Lung (tissue), 12 donors: ENCODE results near the gene OR6A2. TPM values are rescaled to one million over a fixed set of nuclear protein-coding genes. Genes with fewer than 3 reads are reported as not detected.

Experiments used
- ATAC-seq: fragments of 200-7000 bp; cut with Tn5 transposase; one replicate; pipeline ENCODE4 v1.9.1; 2020; ENCODE audit warnings: moderate number of reproducible peaks; ENCODE audit not compliant: insufficient read depth, low FRiP score
- DNase-seq, 3 donors: peaks; one replicate each; pipeline ENCODE4 v3.0.0-alpha.2; 2013 to 2017
- H3K27ac ChIP-seq, 2 donors: one replicate each; pipeline ENCODE4 v1.5.1; 2013; ENCODE audit warnings: mild to moderate bottlenecking in 2 of 2, moderate library complexity in 2 of 2, control low read depth in 1 of 2, inconsistent platforms in 1 of 2, low read depth in 1 of 2, low read length in 1 of 2
- H3K27me3 ChIP-seq, 3 donors: one replicate each; pipeline ENCODE4 v1.5.1; 2013; ENCODE audit warnings: low read length in 2 of 3; ENCODE audit not compliant: control insufficient read depth in 3 of 3, insufficient read depth in 3 of 3
- H3K36me3 ChIP-seq, 4 donors: one replicate each; pipeline ENCODE4 v1.5.1; 2013; ENCODE audit warnings: low read length in 4 of 4, mild to moderate bottlenecking in 1 of 4, moderate library complexity in 1 of 4; ENCODE audit not compliant: control insufficient read depth in 4 of 4, insufficient read depth in 4 of 4
- H3K4me1 ChIP-seq, 5 donors: one replicate each; pipeline ENCODE4 v1.5.1; 2013; ENCODE audit warnings: low read length in 5 of 5, mild to moderate bottlenecking in 2 of 5, moderate library complexity in 1 of 5; ENCODE audit not compliant: control insufficient read depth in 5 of 5, insufficient read depth in 5 of 5
- H3K4me3 ChIP-seq: one replicate; pipeline ENCODE4 v1.5.1; 2013; ENCODE audit warnings: mild to moderate bottlenecking, control low read depth, moderate library complexity
- H3K9ac ChIP-seq, 2 donors: one replicate each; pipeline ENCODE4 v1.5.1; 2013; ENCODE audit warnings: low read length in 2 of 2, control low read depth in 1 of 2; ENCODE audit not compliant: insufficient read depth in 1 of 2
- H3K9me3 ChIP-seq, 4 donors: one replicate each; pipeline ENCODE4 v1.5.1; 2013; ENCODE audit warnings: low read length in 3 of 4, mild to moderate bottlenecking in 1 of 4, moderate library complexity in 1 of 4; ENCODE audit not compliant: control insufficient read depth in 4 of 4, insufficient read depth in 3 of 4
- CTCF ChIP-seq: IDR thresholded peaks from 2 replicates; pipeline ENCODE4 v1.5.1; 2012; ENCODE audit warnings: mild to moderate bottlenecking; ENCODE audit errors: control extremely low read depth, extremely low read depth
- WGBS, 2 donors: extraction: QIAGEN DNeasy Blood & Tissue Kit; methylation state at CpG; one replicate each; pipeline ENCODE4 v1.1.7; 2013; 5-methylcytosine and 5-hydroxymethylcytosine counted together
- polyA plus RNA-seq, 2 donors: library from polyadenylated mRNA; stranded (reverse); fragments of 200-250 nt; gene quantifications; one replicate each; pipeline ENCODE4 v1.2.1, GENCODE V29; 2013
- total RNA-seq, 2 donors: library from RNA; depleted of rRNA in 1 of 2; stranded (reverse); fragments of >200 nt in 1 of 2; gene quantifications; one replicate each; pipeline ENCODE4 v1.2.1, GENCODE V29; 2014 to 2021
- donor health status: control.
- donor health status: control.
- donor health status: Bipolar disorder and iron deficiency.
- donor health status: healthy.
- donor health status: DM: yes; HTN: yes; CAD: no.

The OR6A2 gene
- total and polyA plus RNA-seq, 4 donors = 0.21 to 0.23 TPM; not detected in 2

DNA sequence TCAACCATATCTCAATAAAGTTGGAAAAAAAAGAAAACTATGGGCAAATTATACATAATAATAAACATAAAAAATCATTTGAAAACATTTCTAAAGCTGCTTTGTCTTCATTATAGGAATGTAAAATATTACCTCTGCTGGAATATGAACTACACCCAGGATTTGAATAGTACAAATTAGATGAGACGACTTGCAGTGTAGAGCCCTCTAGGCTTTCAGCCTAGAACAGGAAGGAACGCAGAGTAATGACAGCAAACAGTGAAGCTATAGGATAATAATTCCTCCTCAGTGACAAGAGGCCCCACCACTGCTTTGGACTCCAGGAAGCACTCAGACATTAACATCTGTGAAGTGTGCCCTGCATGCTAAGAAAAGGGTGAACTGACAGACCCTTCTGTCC is 8.9 kb downstream of the OR6A2 start:
- Histone ChIP-seq H3K4me3 (no peak overlapping the region), H3K9ac (no peak overlapping the region), H3K4me1 (no peaks in the 10 kb centered on the region), H3K36me3 (no peaks in the 10 kb centered on the region), H3K27ac (no peak overlapping the region), H3K27me3 (no peaks in the 10 kb centered on the region), H3K9me3 (no peaks in the 10 kb centered on the region)
- 66 to 71% methylated on average over 2 of the region's 2 CpGs for WGBS, 2 donors
- ATAC-seq = no peak
- no peak for TF ChIP-seq CTCF
- DNase-seq = no peak

GRCh38 chr11:6782720-6783119 is 16.8 kb downstream of the OR6A2 start, which contains the start of gene OR2AG1:
Gene OR2AG1, plus strand, starts transcription at chr11:6783020. Its CDS starts 2,018 bp downstream, at chr11:6785038.
- Histone ChIP-seq H3K27me3 (no peaks in the 10 kb centered on the region), H3K36me3 (no peaks in the 10 kb centered on the region), H3K4me3 (no peak within 1 kb of the TSS), H3K9me3 (peaks cover 0 to 3% (median 0%) of the 10 kb centered on the region in 4 donors), H3K4me1 (no peaks in the 10 kb centered on the region), H3K27ac (no peak within 1 kb of the TSS), H3K9ac (no peak within 1 kb of the TSS)
- DNase-seq (no peak), ATAC-seq (no peak)
- TF ChIP-seq CTCF = no peak
- 73 to 75% methylated on average over 2 of the region's 2 CpGs for WGBS, 2 donors

DNA sequence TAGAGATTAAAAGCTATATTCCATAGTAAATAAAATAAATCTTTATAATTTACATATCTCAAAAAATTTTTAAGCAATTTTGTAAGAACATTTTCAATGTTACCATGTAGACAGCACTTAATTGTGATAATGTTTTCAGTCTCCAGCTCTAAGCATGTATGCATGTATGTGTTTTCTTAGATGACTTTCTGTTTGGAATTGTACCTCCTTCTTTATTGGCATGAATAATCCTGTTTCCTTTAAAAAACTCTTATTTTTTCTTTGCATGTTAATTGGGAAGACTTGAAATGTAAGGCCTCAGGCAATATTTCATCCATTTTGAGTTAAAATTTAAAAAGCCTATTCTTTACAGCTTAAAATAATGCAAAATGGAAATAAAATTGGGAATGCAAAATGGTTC is 18.7 kb downstream of the OR6A2 start:
- H3K27me3 ChIP-seq = no peaks in the 10 kb centered on the region
- ATAC-seq = no peak
- no peak overlapping the region for H3K9ac ChIP-seq
- H3K36me3 ChIP-seq = no peaks in the 10 kb centered on the region
- no peak for TF ChIP-seq CTCF
- H3K4me3 ChIP-seq = no peak overlapping the region
- DNase-seq = no peak
- no peak overlapping the region for H3K27ac ChIP-seq
- peaks cover 0 to 3% (median 0%) of the 10 kb centered on the region in 4 donors for H3K9me3 ChIP-seq
- H3K4me1 ChIP-seq = no peaks in the 10 kb centered on the region

DNA sequence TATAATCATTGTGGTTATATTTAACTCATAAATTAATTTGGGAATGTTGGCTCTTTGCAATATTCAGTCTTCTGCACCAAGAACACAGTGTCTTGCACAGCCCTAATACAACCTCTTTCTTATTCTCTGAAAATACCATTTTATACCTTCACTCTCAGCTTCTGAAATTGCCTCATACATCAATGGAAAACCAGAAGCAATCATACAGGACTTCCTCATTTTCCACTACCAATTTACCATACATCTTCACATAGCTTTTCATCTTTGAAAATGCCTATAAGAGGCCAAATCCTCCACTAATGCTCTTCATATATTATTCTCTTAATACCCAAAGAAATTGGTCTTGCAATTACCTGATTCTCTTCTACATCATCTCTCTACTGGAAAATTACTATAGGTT is 21.0 kb downstream of the OR6A2 start:
- Histone ChIP-seq H3K4me3 (no peak overlapping the region), H3K27ac (no peak overlapping the region), H3K27me3 (no peaks in the 10 kb centered on the region), H3K9ac (no peak overlapping the region), H3K36me3 (no peaks in the 10 kb centered on the region), H3K4me1 (no peaks in the 10 kb centered on the region), H3K9me3 (no peaks in the 10 kb centered on the region)
- no peak for TF ChIP-seq CTCF
- DNase-seq (no peak), ATAC-seq (no peak)
